Large intestine (tissue), 3 donors: Measurements from ENCODE around the gene HLCS. TPM values are rescaled to one million over a fixed set of nuclear protein-coding genes. Genes with fewer than 3 reads are reported as not detected.

Source experiments
- DNase-seq, 2 donors: peaks; one replicate each; pipeline versions ENCODE4 v3.0.0 to v3.0.0-alpha.2; 2013
- H3K27ac ChIP-seq: one replicate; pipeline ENCODE4 v1.5.1; 2013; ENCODE audit warnings: low read length
- H3K27me3 ChIP-seq: 2 replicates; pipeline ENCODE4 v1.6.1; 2013; ENCODE audit warnings: low read length; ENCODE audit not compliant: control insufficient read depth, insufficient read depth
- H3K36me3 ChIP-seq: 2 replicates; pipeline ENCODE4 v1.6.1; 2013; ENCODE audit warnings: low read length; ENCODE audit not compliant: control insufficient read depth, insufficient read depth
- H3K4me1 ChIP-seq: one replicate; pipeline ENCODE4 v1.6.1; 2013; ENCODE audit warnings: low read length; ENCODE audit not compliant: control insufficient read depth, insufficient read depth
- H3K4me3 ChIP-seq: one replicate; pipeline ENCODE4 v1.5.1; 2013; ENCODE audit warnings: low read length
- H3K9me3 ChIP-seq: one replicate; pipeline ENCODE4 v1.6.1; 2013; ENCODE audit warnings: mild to moderate bottlenecking, low read depth, low read length, moderate library complexity; ENCODE audit not compliant: control insufficient read depth
- WGBS: methylation state at CpG from one replicate; pipeline ENCODE4 v1.1.5; 2013; ENCODE audit warnings: low lambda C conversion rate; ENCODE audit not compliant: insufficient coverage; 5-methylcytosine and 5-hydroxymethylcytosine counted together
- polyA plus RNA-seq: library from polyadenylated mRNA; unstranded; fragments of 120-200 nt; gene quantifications from one replicate; pipeline ENCODE4 v1.2.1, GENCODE V29; 2013

HLCS gene
- polyA plus RNA-seq, 1 donor: 12.5 TPM

DNA sequence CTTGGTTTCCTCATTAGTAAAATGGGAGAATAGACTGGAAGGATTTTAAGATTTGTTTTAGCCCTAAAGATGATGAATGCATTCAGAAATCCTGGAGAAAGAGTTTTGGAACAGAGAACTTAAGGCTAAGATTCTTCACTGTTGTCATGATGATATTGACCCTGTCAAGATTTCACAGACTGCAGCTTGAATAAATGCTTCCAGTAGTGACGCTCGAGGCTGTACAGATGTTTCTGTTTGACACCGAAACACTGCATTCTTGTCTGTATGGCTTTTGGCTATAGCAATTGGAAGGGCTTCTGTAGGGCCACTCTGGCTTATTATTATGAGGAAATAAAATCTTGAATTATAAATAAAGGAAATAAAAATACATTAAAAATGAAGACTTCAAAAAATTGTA, 241.8 kb downstream of the HLCS start:
- no CpG with 5 or more reads among the region's 3 CpGs for WGBS
- H3K27ac ChIP-seq: no peak overlapping the region
- H3K27me3 ChIP-seq: peaks cover 9% of the 10 kb centered on the region
- H3K9me3 ChIP-seq: no peaks in the 10 kb centered on the region
- no peaks in the 10 kb centered on the region for H3K36me3 ChIP-seq
- peaks cover 4% of the 10 kb centered on the region for H3K4me1 ChIP-seq
- H3K4me3 ChIP-seq: no peak overlapping the region
- no peak for DNase-seq

DNA sequence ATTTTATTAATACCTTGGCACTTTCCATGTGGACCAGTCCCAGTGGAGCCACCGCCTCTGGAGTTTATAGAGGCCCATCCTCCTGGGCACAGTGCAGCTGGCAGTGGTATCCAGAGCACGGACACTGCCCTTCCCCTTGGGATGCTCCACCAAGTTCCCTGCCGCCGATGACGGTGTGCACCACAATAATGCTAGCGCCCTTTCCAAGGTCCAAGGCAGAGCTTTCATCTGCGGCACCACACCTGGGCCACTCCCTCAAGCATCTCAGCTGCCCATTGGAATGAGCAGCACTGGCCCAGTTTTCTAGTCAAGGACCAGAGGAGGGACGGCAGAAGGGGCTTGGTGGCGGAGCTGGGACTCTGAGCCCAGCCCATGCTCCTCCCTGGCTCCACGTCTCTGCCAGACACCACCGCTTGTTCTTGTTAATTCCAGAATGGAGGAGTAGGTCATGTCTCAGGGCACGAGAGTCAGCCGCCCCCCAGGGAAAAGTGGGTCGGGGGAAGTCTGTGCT, 243.0 kb downstream of the HLCS start:
- Histone ChIP-seq H3K27me3 (peaks cover 2% of the 10 kb centered on the region), H3K4me1 (peaks cover 13% of the 10 kb centered on the region), H3K36me3 (no peaks in the 10 kb centered on the region), H3K9me3 (no peaks in the 10 kb centered on the region), H3K4me3 (no peak overlapping the region), H3K27ac (no peak overlapping the region)
- no CpG with 5 or more reads among the region's 14 CpGs for WGBS
- no peak for DNase-seq

DNA sequence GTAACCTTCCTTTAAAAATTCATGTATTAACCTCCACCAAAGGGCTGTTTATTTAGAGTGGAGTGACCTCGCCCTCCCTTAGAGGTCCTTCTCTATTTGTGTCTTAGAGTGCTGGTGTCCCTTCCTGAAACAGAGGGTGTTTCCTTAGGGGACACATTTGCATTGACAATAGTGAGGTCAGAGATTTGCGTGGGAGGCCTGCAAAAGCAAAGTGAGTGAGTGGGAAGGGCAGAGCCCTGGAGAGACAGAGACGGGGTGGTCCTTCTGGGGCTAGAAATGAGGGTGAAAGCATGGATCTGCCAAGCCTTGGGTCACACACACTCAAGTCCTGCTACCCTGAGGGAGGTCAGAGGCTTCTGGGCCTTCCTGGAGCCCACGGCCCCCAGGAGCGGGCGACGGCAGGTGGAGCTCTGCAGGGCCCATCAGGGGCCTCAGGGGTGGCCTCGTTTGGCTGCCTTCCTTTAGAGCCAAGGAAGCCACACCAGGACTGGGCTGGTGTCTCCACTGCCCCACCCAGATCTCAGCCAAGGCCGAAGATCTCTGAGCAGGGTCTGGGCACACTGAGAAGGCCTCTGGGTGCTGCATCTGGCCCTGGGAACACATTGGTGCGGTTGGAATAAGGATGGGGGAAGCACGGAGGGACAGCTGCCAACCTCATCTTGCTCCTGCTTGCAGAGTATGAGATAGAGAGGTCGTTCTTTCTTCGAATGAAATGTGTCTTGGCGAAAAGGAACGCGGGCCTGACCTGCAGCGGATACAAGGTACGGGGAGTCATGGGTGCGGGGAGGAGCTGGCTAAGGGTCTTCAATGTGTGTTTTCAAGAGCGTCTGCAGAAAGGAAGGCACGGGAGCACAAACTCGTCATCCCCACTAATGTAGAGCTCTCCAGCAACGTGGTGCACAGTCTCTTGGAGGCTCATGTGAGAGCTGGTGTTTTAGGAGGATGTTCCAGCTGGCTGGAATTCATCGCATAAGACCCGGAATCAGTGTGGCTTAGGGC, 243.8 kb downstream of the HLCS start:
- peaks cover 15% of the 10 kb centered on the region for H3K4me1 ChIP-seq
- H3K27me3 ChIP-seq: no peaks in the 10 kb centered on the region
- WGBS: no CpG with 5 or more reads among the region's 25 CpGs
- H3K27ac ChIP-seq: no peak overlapping the region
- no peaks in the 10 kb centered on the region for H3K36me3 ChIP-seq
- no peak for DNase-seq
- H3K4me3 ChIP-seq: no peak overlapping the region
- H3K9me3 ChIP-seq: no peaks in the 10 kb centered on the region

DNA sequence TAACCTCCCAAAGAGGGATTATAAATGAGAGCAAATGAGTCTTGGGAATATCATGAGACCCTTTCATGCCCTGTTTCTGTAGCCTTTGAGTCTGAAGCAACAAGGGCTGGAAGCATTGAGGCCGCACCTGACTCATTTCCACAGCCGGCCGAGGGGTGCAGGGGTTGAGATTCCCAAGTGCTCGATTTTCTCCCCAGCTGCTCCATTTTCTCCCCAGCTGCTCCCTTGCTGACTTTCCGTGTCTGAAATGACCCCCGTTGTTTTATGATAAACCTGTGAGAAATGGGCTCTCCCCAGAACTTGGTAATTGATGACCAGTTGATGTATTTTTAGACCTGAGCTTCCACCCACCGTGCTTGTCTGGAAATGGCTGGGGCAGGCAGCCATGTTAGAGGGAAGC, 244.7 kb downstream of the HLCS start:
- Histone ChIP-seq H3K27ac (no peak overlapping the region), H3K4me3 (no peak overlapping the region), H3K9me3 (no peaks in the 10 kb centered on the region), H3K4me1 (peaks cover 15% of the 10 kb centered on the region), H3K27me3 (peaks cover 3% of the 10 kb centered on the region), H3K36me3 (no peaks in the 10 kb centered on the region)
- no peak for DNase-seq
- no CpG with 5 or more reads among the region's 7 CpGs for WGBS

DNA sequence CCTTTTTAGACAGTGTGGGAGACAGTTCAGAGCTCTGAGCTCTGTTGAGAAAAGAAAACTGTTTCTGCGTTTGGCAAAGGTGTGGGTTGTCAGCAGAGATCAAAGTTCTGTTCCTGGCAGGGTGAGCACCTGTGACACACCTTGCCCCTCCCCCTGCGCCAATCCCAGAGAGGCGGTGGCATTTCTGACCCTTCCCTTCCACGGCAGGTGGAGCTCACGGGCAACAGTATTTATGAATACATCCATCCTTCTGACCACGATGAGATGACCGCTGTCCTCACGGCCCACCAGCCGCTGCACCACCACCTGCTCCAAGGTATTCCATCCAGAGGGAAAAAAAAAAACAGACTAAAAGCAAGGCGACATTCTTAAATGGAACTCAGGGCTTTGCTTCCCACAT, 246.9 kb downstream of the HLCS start:
- no CpG with 5 or more reads among the region's 10 CpGs for WGBS
- H3K27me3 ChIP-seq: peaks cover 16% of the 10 kb centered on the region

DNA sequence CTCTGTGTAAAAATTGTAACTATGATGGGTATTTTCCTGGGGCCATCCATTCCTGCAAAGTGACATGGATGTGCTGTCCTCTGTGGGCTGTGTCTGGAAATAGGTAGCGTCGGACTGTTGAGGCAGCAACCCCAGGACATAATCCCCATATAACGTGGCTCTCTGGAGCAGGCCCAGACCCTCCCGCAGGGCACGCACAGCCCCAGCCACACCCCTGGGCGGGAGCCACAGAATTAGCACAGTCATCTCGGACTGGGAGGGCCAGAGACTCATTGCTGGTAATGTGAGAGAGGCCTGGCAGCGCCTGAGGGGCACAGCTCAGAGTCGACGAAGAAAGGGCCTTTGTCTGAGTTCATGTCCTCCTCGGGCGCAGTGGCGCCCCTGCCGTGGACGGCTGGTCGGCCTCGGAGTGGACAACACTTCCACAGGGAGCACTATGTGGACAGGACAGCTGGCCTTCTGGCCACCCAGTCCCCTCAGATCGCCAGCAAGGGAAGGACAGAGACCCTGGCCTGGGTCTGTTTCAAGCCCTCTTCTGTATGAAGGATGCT, 247.4 kb downstream of the HLCS start:
- H3K27me3 ChIP-seq: peaks cover 22% of the 10 kb centered on the region
- peak; percentile 47 to 82 for DNase-seq

More for the DNA sequence above, 246.9 kb downstream of the HLCS start:
- no peaks in the 10 kb centered on the region for H3K36me3 ChIP-seq
- H3K4me3 ChIP-seq: no peak overlapping the region
- H3K4me1 ChIP-seq: peaks cover 15% of the 10 kb centered on the region
- peak; percentile 90 to 92 for DNase-seq
- no peaks in the 10 kb centered on the region for H3K9me3 ChIP-seq
- peak overlapping the region; percentile 84 for H3K27ac ChIP-seq

DNA sequence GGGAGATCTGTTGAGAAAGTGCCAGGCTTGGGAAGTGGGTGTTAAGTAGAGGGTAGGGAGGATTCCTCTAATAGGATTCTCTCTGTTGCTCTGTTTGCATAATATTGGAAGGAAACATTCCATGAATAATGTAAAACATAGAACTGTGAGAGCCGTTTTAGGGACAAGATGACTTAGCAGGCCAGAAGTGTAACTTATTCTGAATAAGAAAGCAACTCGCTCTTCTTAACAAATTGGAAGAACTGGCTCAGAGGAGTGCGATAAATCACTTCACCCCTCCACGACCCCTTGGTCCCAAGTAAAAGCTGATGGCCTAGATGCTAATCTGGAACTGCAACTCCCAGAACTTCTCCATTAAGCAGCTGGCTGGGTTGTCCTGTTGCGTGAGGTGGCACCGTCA, 248.5 kb downstream of the HLCS start:
- no peak overlapping the region for H3K4me3 ChIP-seq
- H3K27me3 ChIP-seq: peaks cover 32% of the 10 kb centered on the region
- WGBS: 100% methylated on average over 1 of the region's 6 CpGs
- H3K9me3 ChIP-seq: no peaks in the 10 kb centered on the region
- H3K4me1 ChIP-seq: peaks cover 15% of the 10 kb centered on the region
- DNase-seq: no peak
- H3K36me3 ChIP-seq: no peaks in the 10 kb centered on the region
- no peak overlapping the region for H3K27ac ChIP-seq

More for the DNA sequence above, 247.4 kb downstream of the HLCS start:
- Histone ChIP-seq H3K9me3 (no peaks in the 10 kb centered on the region), H3K4me3 (no peak overlapping the region), H3K36me3 (no peaks in the 10 kb centered on the region), H3K27ac (peak overlapping the region; percentile 84), H3K4me1 (peaks cover 15% of the 10 kb centered on the region)
- no CpG with 5 or more reads among the region's 18 CpGs for WGBS

DNA sequence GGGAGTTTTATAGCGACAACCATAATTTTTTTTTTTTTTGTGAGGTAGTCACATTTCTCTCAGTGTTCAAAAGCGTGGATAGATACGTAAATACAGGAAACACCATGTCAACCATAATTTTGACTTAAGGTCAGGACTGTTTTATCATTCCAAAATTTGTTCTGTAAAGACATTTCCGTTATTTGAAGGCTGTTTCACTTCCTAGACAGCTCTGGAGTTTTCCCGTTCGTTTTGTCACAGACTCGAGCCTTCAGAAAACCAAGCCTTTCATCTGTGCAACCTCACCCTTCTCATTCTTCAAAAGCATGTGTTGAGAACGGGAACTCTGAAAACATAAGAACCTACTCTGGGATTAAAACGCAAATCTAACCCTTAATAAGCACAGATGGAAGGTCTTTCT, 249.6 kb downstream of the HLCS start:
- Histone ChIP-seq H3K27ac (no peak overlapping the region), H3K36me3 (no peaks in the 10 kb centered on the region), H3K4me3 (no peak overlapping the region), H3K4me1 (peaks cover 15% of the 10 kb centered on the region), H3K9me3 (no peaks in the 10 kb centered on the region), H3K27me3 (peaks cover 44% of the 10 kb centered on the region)
- 86% methylated on average over 5 of the region's 9 CpGs for WGBS
- DNase-seq: no peak

DNA sequence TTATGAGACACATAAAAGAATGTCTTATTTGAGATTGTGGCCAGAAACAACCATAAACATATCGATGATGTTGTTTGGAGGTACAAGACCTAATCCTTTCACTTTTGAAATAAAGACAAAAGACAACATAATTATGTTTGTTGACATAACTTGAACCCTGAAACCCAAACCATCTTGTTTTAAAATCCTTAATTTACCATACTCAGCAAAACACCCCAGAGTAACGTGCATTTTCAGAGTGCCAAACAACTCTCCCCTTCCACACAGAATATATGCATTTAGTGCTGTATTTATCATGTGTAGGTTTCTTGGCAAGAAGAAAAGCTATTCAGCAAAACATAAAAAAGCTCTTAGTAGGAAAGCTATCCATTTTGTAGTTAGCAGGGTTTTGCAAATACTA, 250.1 kb downstream of the HLCS start:
- peaks cover 46% of the 10 kb centered on the region for H3K27me3 ChIP-seq

DNA sequence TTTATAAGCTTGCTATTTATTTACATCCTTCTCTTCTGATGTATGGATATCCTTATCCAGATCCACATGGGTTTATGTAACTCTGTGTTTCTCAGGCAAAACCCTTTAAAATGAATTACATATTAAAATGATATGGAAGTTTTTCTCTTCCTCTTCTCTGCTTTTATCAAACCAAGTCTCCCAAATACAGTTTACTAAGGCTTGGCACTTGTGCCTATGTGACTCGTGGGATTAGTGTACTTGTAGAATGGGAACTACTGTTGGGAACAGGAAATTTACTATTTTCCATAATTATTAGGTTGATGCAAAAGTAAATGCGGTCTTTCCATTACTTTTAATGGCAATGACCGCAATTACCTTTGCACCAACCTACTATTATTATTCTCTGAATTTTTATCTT, 252.7 kb downstream of the HLCS start:
- no peak for DNase-seq
- Histone ChIP-seq H3K36me3 (no peaks in the 10 kb centered on the region), H3K9me3 (peaks cover 3% of the 10 kb centered on the region), H3K4me1 (peaks cover 9% of the 10 kb centered on the region), H3K4me3 (no peak overlapping the region), H3K27ac (no peak overlapping the region), H3K27me3 (peaks cover 72% of the 10 kb centered on the region)
- 100% methylated on average over 2 of the region's 3 CpGs for WGBS

More for the DNA sequence above, 250.1 kb downstream of the HLCS start:
- Histone ChIP-seq H3K36me3 (no peaks in the 10 kb centered on the region), H3K4me3 (no peak overlapping the region), H3K27ac (no peak overlapping the region), H3K4me1 (peaks cover 15% of the 10 kb centered on the region), H3K9me3 (no peaks in the 10 kb centered on the region)
- no peak for DNase-seq
- 71% methylated on average over 1 of the region's 2 CpGs for WGBS
